K562 (cell line): ENCODE results near the gene RAB4B. TPM values are rescaled to one million over a fixed set of nuclear protein-coding genes. Genes with fewer than 3 reads are reported as not detected.

Source experiments
- CHCHD3 ChIP-seq: fragments of 250-450 bp; sonication (Bioruptor Pico); IDR thresholded peaks from 2 replicates; pipeline ENCODE4 v2.1.2; 2022; ENCODE audit warnings: mild to moderate bottlenecking
- CHD2 ChIP-seq: IDR thresholded peaks from 2 replicates; pipeline ENCODE4 v1.6.1; 2011; ENCODE audit warnings: low read depth, low read length
- ETV5 ChIP-seq: sonication (generic); formaldehyde crosslinking; IDR thresholded peaks from 2 replicates; pipeline ENCODE4 v1.4.0; 2020; ENCODE audit warnings: low read depth, mild to moderate bottlenecking, missing genetic modification reagents
- MITF ChIP-seq: IDR thresholded peaks from 2 replicates; pipeline ENCODE4 v1.6.1; 2014; ENCODE audit warnings: antibody characterized with exemption
- OTX1 ChIP-seq: fragments of 450-650 bp; formaldehyde crosslinking; IDR thresholded peaks from 2 replicates; pipeline ENCODE4 v1.4.0; 2022; ENCODE audit warnings: mild to moderate bottlenecking
- SRSF7 ChIP-seq: fragments of 200-400 bp; formaldehyde crosslinking; optimal IDR thresholded peaks from 2 replicates; pipeline ENCODE3; 2017; ENCODE audit warnings: mild to moderate bottlenecking, low read depth, low read length
- U2AF2 ChIP-seq: fragments of 200-400 bp; formaldehyde crosslinking; optimal IDR thresholded peaks from 2 replicates; pipeline ENCODE3; 2017; ENCODE audit warnings: low read depth, mild to moderate bottlenecking, low read length
- ZC3H11A ChIP-seq: IDR thresholded peaks from 2 replicates; pipeline ENCODE4 v1.6.1; 2012; ENCODE audit warnings: low read depth, low read length, improper control_type of control experiment
- ZNF253 ChIP-seq: fragments of 250-450 bp; sonication (Bioruptor Pico); conservative IDR thresholded peaks from 2 replicates; pipeline ENCODE4 v1.6.1; 2021; ENCODE audit warnings: mild to moderate bottlenecking
- ZNF717 ChIP-seq: fragments of 250-450 bp; sonication (Bioruptor Pico); IDR thresholded peaks from 2 replicates; pipeline ENCODE4 v1.5.0; 2021
- polyA plus RNA-seq, 8 experiments: library from polyadenylated mRNA; depleted of rRNA in 4 of 8; stranded (reverse) in 5 of 8; unstranded in 3 of 8; fragments of >200 nt; fragmentation: Nextera tagmentation in 2 of 8; fragmentation: Illumina TruSeq in 1 of 8; extraction: Ambion mirVana in 2 of 8; extraction: Trizol in 1 of 8; gene quantifications; 2 replicates each; pipeline versions ENCODE4 v1.2.1 to v1.2.3, GENCODE V29; 2011 to 2014; ENCODE audit warnings: inconsistent platforms in 1 of 8, missing spikeins in 1 of 8
- total RNA-seq, 7 experiments: library from RNA; depleted of rRNA in 6 of 7; stranded (reverse); fragments of >200 nt in 6 of 7; fragmentation: Illumina TruSeq in 2 of 7; extraction: Trizol in 2 of 7; gene quantifications; 2 replicates each; pipeline versions ENCODE4 v1.2.1 to v1.2.3, GENCODE V29; 2011 to 2021; ENCODE audit warnings: low replicate concordance in 1 of 7
- TF ChIP-seq, protein P1 (sequence below), 2 experiments: fragments of 450-650 bp in 1 of 2; sonication (generic) in 1 of 2; formaldehyde crosslinking in 1 of 2; IDR thresholded peaks; 2 replicates each; pipeline versions ENCODE4 v1.7.1 to v1.9.0; 2016 to 2022; ENCODE audit warnings: inconsistent platforms in 1 of 2, mild to moderate bottlenecking in 1 of 2, missing genetic modification reagents in 1 of 2
- TF ChIP-seq, protein P2 (sequence below), 2 experiments: IDR thresholded peaks; 2 replicates each; pipeline ENCODE4 v1.6.1; 2011; ENCODE audit warnings: borderline replicate concordance in 1 of 2, control low read depth in 1 of 2, low read depth in 1 of 2, low read length in 1 of 2, mild to moderate bottlenecking in 1 of 2, mixed read lengths in 1 of 2, moderate library complexity in 1 of 2; ENCODE audit not compliant: insufficient read depth in 1 of 2, insufficient read length in 1 of 2, poor library complexity in 1 of 2, severe bottlenecking in 1 of 2; ENCODE audit errors: extremely low read depth in 1 of 2
- TF ChIP-seq, protein P3 (sequence below): sonication (generic); IDR thresholded peaks from 2 replicates; pipeline ENCODE4 v1.6.1; 2016
- TF ChIP-seq, protein P4 (sequence below): fragments of 250-450 bp; sonication (Bioruptor Pico); IDR thresholded peaks from 2 replicates; pipeline ENCODE4 v1.8.0; 2022; ENCODE audit warnings: moderate library complexity, mild to moderate bottlenecking, inconsistent platforms

The RAB4B gene
- total and polyA plus RNA-seq, 9 of the 15 experiments (the other 6 are each of a cell fraction or from before 2014, with no cell fraction given), result 0.28 to 20.4 (median 9.0) TPM

DNA sequence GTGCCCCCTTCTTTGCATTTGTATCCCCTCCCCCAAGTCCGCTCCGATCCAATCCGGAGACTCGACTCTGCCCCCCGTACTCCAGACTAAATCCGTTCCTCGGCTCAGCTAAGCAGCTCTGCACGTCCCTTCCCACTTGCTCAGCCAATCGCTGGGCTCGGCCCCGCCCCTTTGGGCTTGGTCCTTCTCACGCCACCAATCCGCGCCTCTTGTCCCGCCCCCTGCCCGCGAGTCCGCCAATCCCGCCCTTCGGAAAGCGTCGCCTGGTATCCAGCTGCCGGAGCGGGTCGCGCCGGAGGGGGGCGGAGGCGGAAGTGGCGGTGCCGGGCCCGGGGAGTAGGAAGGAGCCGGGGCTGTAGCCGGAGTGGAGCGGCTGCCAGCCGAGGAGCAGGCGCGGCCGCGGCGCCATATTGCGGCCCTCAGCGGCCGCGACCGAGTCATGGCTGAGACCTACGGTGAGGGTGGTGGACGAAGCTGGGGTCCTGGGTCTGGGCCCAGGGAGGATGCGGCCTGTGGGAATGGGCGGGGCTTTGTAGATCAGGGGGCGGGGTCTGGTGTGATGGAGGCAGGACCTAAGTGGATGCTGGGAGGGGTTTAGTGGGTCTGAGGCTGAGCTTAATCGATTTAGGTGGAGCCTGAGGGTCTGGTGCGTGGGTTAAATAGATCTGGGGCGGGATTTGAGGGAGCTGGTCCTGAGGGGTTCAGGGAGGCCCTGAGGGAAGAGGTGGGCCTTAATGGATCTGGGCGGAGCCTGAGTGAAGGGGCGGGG, at the start of gene RAB4B (continued):
- TF ChIP-seq, protein P1, sequence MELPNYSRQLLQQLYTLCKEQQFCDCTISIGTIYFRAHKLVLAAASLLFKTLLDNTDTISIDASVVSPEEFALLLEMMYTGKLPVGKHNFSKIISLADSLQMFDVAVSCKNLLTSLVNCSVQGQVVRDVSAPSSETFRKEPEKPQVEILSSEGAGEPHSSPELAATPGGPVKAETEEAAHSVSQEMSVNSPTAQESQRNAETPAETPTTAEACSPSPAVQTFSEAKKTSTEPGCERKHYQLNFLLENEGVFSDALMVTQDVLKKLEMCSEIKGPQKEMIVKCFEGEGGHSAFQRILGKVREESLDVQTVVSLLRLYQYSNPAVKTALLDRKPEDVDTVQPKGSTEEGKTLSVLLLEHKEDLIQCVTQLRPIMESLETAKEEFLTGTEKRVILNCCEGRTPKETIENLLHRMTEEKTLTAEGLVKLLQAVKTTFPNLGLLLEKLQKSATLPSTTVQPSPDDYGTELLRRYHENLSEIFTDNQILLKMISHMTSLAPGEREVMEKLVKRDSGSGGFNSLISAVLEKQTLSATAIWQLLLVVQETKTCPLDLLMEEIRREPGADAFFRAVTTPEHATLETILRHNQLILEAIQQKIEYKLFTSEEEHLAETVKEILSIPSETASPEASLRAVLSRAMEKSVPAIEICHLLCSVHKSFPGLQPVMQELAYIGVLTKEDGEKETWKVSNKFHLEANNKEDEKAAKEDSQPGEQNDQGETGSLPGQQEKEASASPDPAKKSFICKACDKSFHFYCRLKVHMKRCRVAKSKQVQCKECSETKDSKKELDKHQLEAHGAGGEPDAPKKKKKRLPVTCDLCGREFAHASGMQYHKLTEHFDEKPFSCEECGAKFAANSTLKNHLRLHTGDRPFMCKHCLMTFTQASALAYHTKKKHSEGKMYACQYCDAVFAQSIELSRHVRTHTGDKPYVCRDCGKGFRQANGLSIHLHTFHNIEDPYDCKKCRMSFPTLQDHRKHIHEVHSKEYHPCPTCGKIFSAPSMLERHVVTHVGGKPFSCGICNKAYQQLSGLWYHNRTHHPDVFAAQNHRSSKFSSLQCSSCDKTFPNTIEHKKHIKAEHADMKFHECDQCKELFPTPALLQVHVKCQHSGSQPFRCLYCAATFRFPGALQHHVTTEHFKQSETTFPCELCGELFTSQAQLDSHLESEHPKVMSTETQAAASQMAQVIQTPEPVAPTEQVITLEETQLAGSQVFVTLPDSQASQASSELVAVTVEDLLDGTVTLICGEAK (IDR thresholded peaks at IDR 0.05), result peak; percentile 84
- TF ChIP-seq, protein P1 (CRISPR knock-in tag; IDR thresholded peaks at IDR 0.05), result no peak
- TF ChIP-seq CHD2 (peak; percentile 89), MITF (no peak), U2AF2 (no peak), ZC3H11A (no peak), CHCHD3 (no peak), ETV5 (CRISPR knock-in tag) (peak; percentile 86), ZNF253 (CRISPR knock-in tag) (no peak), OTX1 (CRISPR knock-in tag) (0 out of 2 replicates have a peak, but pooled peaks have one; percentile 15), SRSF7 (no peak), ZNF717 (CRISPR knock-in tag) (no peak)
- TF ChIP-seq, protein P2, sequence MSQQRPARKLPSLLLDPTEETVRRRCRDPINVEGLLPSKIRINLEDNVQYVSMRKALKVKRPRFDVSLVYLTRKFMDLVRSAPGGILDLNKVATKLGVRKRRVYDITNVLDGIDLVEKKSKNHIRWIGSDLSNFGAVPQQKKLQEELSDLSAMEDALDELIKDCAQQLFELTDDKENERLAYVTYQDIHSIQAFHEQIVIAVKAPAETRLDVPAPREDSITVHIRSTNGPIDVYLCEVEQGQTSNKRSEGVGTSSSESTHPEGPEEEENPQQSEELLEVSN (IDR thresholded peaks at IDR 0.05; ENCODE audit: borderline replicate concordance in 1 of 2, extremely low read depth in 1 of 2, insufficient read depth in 1 of 2, insufficient read length in 1 of 2, low read depth in 1 of 2, low read length in 1 of 2, poor library complexity in 1 of 2, severe bottlenecking in 1 of 2), result no peak
- TF ChIP-seq, protein P3, sequence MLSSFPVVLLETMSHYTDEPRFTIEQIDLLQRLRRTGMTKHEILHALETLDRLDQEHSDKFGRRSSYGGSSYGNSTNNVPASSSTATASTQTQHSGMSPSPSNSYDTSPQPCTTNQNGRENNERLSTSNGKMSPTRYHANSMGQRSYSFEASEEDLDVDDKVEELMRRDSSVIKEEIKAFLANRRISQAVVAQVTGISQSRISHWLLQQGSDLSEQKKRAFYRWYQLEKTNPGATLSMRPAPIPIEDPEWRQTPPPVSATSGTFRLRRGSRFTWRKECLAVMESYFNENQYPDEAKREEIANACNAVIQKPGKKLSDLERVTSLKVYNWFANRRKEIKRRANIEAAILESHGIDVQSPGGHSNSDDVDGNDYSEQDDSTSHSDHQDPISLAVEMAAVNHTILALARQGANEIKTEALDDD, result no peak
- TF ChIP-seq, protein P4, sequence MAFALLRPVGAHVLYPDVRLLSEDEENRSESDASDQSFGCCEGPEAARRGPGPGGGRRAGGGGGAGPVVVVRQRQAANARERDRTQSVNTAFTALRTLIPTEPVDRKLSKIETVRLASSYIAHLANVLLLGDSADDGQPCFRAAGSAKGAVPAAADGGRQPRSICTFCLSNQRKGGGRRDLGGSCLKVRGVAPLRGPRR (CRISPR knock-in tag), result no peak
